Activated CD4-positive, alpha-beta T cell treated with anti-CD3 and anti-CD28 coated beads, Interleukin-2, amount 50 U/mL, for 4 hours (primary cell): ENCODE results near the gene SLAMF6.
"Not testable (repeated sequence)": the region's sequence is repeated elsewhere in the genome, so short reads cannot be mapped to it uniquely, and the experiment has no call there.

ENCODE experiments used
- DNase-seq, 2 experiments: peaks; one replicate each; pipeline ENCODE4 v3.0.0-alpha.2; 2020

The SLAMF6 gene

GRCh38 chr1:160500321-160500990, 22.6 kb downstream of the SLAMF6 start:
- DNase-seq, result no peak

DNA sequence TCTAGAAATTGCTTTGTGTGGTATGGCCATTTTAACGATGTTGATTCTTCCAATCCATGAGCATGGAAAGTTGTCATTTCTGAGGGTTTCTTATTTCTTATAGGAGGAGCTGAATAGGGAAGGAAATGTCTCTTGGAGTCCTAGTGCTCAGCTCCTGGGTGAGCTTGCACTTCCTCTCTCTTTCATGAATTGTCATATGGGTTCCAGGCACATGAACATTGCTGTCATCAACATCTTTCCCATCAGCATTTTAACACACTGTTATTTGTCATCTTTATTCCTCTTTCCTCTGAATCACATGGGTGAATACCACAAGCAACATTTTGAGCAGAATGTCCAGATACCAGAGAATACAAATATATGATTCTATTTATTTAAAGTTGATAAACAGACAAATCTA, 23.4 kb downstream of the SLAMF6 start:
- DNase-seq, result no peak

DNA sequence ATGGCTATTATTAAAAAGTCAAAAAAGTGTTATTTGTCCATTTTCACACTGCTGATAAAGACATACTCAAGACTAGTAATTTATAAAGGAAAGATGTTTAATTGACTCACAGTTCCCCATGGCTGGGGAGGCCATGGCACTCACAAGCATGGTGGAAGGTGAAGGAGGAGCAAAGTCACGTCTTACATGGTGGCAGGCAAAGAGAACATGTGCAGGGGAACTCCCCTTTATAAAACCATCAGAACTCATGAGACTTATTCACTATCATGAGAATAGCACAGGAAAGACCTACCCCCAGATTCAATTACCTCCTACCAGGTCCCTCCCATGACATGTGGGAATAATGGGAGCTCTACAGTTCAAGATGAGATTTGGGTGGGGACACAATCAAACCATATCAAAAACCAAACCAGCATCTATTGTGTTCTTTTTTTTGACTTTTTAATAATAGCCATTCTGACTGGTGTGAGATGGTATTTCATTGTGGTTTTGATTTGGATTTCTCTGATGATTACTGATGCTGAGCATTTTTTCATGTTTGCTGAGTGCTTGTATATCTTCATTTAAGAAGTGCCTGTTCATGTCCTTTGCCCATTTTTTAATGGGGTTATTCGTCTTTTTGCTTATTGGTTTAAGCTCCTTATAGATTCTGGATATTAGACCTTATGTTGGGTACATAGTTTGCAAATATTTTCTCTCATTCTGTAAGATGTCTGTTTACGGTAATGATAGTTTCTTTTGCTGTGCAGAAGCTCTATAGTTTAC, 24.6 kb downstream of the SLAMF6 start:
- not testable (repeated sequence) for DNase-seq

GRCh38 chr1:160496334-160496733, 26.7 kb downstream of the SLAMF6 start:
- no peak for DNase-seq

GRCh38 chr1:160494620-160495019, 28.4 kb downstream of the SLAMF6 start:
- no peak for DNase-seq

DNA sequence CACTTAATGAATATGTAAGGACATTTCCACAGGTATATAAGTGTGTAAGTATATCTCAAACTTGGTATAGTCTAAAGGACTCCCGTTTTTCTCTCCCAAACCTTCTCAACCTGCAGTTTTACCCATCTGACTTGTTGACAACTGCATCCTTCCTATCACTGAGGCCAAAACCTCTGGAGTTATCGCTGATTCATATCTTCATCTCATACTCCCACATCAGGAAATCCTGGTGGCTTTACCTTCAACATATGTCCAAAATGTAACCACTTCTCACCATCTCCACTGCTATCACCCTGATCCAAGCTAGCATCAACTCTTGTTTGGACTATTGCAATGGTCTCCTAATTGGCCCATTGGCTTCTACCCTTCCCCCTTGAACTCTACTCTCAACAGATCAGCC, 30.4 kb downstream of the SLAMF6 start:
- no peak for DNase-seq

GRCh38 chr1:160491981-160492380, 31.1 kb downstream of the SLAMF6 start:
- DNase-seq, result no peak

DNA sequence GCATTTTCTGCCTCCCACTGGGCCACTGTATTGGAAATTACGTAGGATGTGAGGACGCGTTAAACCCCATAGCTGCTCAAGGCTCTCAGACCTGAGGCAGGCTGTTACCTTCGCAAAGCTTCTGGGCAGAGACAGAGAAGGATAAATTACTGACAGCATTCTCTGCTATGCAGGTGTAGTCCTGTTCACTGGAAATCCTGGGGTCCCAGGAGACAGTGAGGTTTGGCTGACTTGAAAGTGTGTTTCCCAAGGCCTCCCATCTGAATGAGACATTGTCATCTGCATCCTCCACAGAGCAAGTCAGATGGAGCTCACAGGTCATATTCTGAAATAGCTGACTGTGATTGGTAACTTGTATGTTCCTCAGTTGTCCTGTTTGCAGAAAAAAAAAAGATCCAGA, 32.0 kb downstream of the SLAMF6 start:
- no peak for DNase-seq

DNA sequence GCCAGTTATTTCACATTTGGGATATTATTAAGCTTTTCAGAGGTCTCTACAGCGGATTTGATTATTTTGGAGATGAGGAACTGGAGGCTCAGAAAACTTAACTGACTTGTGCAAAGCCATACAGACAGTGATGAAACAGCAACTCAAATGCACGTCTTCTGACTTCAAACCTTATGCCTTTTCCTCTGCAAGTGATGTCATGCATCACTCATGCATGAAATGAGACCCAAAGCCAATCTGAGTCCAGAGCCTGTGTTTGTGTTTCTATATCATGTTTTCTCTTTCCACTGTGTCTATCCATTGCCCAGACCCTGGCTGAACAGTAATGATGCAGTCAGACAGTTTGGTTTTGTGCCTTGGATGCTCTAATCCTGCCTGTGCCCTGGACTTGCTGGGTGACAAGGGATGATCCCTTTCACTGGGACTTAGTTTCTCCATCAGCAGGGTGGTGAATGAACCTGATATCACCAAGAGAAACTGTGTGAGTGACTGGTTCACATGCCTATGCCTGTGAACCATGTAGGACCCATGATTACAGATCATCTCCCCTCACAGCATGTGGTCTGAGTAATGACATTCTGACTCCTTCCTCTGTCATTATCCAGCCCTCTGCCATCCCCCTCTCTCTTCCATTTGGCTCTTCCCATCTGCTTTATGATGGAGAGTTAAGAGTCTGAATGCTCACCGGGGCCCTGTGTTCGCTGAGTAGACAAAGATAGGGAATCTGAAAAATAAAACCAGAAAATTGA, 33.4 kb downstream of the SLAMF6 start:
- DNase-seq, result no peak

- no peak for DNase-seq
Measured at GRCh38 chr1:160488347-160489058, 34.6 kb downstream of the SLAMF6 start.

GRCh38 chr1:160486453-160486852, 36.6 kb downstream of the SLAMF6 start:
- no peak for DNase-seq

- DNase-seq, result no peak
Measured at GRCh38 chr1:160483505-160484185, 39.4 kb downstream of the SLAMF6 start.

DNA sequence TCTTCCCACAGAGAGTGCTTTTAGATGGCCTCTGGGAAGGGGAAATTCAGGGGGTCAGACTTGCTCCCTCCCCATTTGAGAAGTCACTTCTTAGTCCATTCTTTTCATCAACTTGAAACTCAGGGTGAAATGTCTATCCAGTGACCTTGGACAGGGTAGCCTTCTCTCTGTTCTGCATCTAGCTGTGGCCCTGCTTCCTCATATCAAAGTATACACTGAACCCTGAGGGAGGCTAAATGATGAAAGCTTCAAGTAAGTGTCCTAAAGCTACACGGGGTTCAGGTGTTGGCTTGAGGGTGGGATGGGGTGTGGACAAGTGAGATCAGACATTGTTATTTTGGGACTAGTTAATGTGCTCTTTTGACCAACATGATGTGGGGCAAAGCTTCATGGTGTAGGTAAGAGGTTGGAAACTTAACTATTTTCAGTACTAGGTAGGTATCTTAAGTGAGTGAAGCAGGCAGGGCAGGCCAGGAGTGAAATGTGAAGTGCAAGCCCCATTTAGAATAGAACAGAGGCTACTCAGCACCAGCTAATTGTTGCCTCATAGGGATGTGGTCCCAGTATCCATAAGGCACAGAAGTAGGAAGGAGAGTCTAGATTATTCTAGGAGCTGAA, 41.0 kb downstream of the SLAMF6 start:
- no peak for DNase-seq

- DNase-seq, result not testable (repeated sequence)
Measured at GRCh38 chr1:160480781-160481180, 42.3 kb downstream of the SLAMF6 start.

DNA sequence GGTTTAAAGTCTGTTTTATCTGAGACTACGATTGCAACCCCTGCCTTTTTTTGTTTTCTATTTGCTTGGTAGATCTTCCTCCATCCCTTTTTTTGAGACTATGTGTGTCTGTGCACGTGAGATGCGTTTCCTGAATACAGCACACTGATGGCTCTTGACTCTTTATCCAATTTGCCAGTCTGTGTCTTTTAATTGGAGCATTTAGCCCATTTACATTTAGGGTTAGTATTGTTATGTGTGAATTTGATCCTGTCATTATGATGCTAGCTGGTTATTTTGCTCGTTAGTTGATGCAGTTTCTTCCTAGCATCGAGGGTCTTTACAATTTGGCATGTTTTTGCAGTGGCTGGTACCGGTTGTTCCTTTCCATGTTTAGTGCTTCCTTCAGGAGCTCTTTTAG, 44.0 kb downstream of the SLAMF6 start:
- DNase-seq, result not testable (repeated sequence)

- no peak for DNase-seq
Measured at GRCh38 chr1:160474392-160475242, 48.4 kb downstream of the SLAMF6 start.

DNA sequence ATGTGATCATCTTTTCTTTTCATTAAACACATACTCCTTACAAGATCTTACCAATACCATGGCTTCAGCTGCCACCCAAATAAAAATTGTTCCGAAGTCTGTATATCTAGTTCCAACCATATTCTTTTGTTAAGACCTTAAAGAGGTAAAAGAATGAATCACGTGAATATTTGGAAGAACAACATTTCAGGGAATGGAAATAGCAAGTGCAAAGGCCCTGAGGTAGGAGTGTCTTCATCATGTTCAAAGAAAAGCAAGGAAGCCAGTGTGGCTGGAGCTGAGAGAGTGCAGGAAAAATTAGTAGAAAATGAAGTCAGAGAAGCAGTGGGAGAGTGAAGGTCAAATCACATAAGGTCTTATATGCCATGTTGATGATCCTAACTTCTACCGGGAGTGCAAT, 50.9 kb downstream of the SLAMF6 start:
- no peak for DNase-seq

GRCh38 chr1:160471253-160471652, 51.8 kb downstream of the SLAMF6 start:
- DNase-seq, result no peak

GRCh38 chr1:160467576-160467975, 55.5 kb downstream of the SLAMF6 start:
- no peak for DNase-seq

DNA sequence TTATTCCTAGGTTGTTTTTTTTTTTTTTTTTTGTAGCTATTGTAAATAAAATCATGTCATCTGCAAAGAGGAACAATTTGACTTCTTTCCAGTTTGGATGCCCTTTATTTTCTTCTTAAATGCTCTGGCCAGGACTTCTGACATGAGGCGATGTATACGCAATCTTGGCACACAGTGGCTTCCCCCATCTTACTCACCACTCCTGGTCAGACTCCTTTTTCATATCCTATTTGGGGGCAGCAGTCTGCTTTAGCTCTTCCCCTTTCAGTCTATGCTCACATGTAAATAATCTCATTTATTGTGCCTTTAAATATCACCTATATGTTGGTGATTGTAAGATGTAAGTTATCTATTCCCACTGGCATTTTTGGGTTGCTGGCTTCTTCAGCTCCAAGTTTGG, 56.1 kb downstream of the SLAMF6 start:
- no peak for DNase-seq

- DNase-seq, result no peak
Measured at GRCh38 chr1:160465123-160465522, 57.9 kb downstream of the SLAMF6 start.
